Activated T-cell treated with anti-CD3 and anti-CD28 coated beads, Interleukin-2, amount 50 U/mL, for 48 hours (primary cell): ENCODE measurements around the gene SLC35G4.
"Not testable (repeated sequence)": the region's sequence is repeated elsewhere in the genome, so short reads cannot be mapped to it uniquely, and the experiment has no call there.

ENCODE experiments used
- DNase-seq, 2 experiments: peaks; one replicate each; pipeline ENCODE4 v3.0.0-alpha.2; 2020

Gene SLC35G4

GRCh38 chr18:11614981-11615380 is 5.6 kb downstream of the SLC35G4 start:
- DNase-seq: not testable (repeated sequence)

- DNase-seq: not testable (repeated sequence)
Measured at GRCh38 chr18:11647310-11647709, 37.9 kb downstream of the SLC35G4 start.

GRCh38 chr18:11647804-11648203 is 38.4 kb downstream of the SLC35G4 start:
- not testable (repeated sequence) for DNase-seq

- no peak for DNase-seq
Measured at GRCh38 chr18:11649839-11650238, 40.4 kb downstream of the SLC35G4 start.

GRCh38 chr18:11651899-11652298 is 42.5 kb downstream of the SLC35G4 start:
- DNase-seq: no peak

- no peak for DNase-seq
Measured at GRCh38 chr18:11653521-11653920, 44.1 kb downstream of the SLC35G4 start.

GRCh38 chr18:11654736-11655605 is 45.6 kb downstream of the SLC35G4 start:
- DNase-seq: peak; percentile 73 to 77

- DNase-seq: no peak
Measured at GRCh38 chr18:11655606-11655932, 46.2 kb downstream of the SLC35G4 start.

- DNase-seq: no peak
Measured at GRCh38 chr18:11657152-11657551, 47.8 kb downstream of the SLC35G4 start.

- no peak for DNase-seq
Measured at GRCh38 chr18:11657554-11657953, 48.2 kb downstream of the SLC35G4 start.

GRCh38 chr18:11658019-11658418 is 48.6 kb downstream of the SLC35G4 start:
- no peak for DNase-seq

- DNase-seq: no peak
Measured at GRCh38 chr18:11658989-11659388, 49.6 kb downstream of the SLC35G4 start.
